MCF 10A (cell line): ENCODE measurements around the gene ZNF487. TPM values are rescaled to one million over a fixed set of nuclear protein-coding genes. Genes with fewer than 3 reads are reported as not detected.
A peak's percentile ranks its signal among the peaks of the same experiment; 100 is the strongest.

Experiments used
- BruUV-seq: library from RNA; stranded (reverse); fragments of 400-500 nt; replicated peaks from 2 replicates; lab custom pipeline; 2021; lab: Mats Ljungman, UMichigan
- CTCF ChIA-PET: fragments of 300-600 bp; sonication (Branson Sonifier 250); formaldehyde crosslinking; extraction: SDS; loops from one replicate; lab custom pipeline; 2021; ENCODE audit warnings: antibody characterized with exemption, inconsistent platforms; lab: Yijun Ruan, JAX
- POLR2A ChIA-PET: fragments of 300-600, 350-650 bp; sonication (Branson Sonifier 250); formaldehyde crosslinking; extraction: SDS; loops from one replicate; lab custom pipeline; 2020; ENCODE audit warnings: antibody characterized with exemption, inconsistent platforms; lab: Yijun Ruan, JAX
- DNase-seq: peaks from one replicate; pipeline ENCODE4 v3.0.0-alpha.2; 2018; ENCODE audit not compliant: unreplicated experiment
- H3K27ac Mint-ChIP-seq: one replicate; pipeline ENCODE4 v1.8.0; 2022; ENCODE audit warnings: mild to moderate bottlenecking, low read depth, mixed read lengths; ENCODE audit not compliant: unreplicated experiment
- H3K27me3 Mint-ChIP-seq: one replicate; pipeline ENCODE4 v1.8.0; 2022; ENCODE audit warnings: mixed read lengths; ENCODE audit not compliant: insufficient read depth, unreplicated experiment
- H3K36me3 Mint-ChIP-seq: one replicate; pipeline ENCODE4 v1.8.0; 2022; ENCODE audit warnings: mild to moderate bottlenecking, moderate library complexity, mixed read lengths; ENCODE audit not compliant: insufficient read depth, unreplicated experiment
- H3K4me1 Mint-ChIP-seq: one replicate; pipeline ENCODE4 v1.8.0; 2022; ENCODE audit warnings: mixed read lengths; ENCODE audit not compliant: insufficient read depth, unreplicated experiment
- H3K4me3 Mint-ChIP-seq: one replicate; pipeline ENCODE4 v1.8.0; 2022; ENCODE audit warnings: mild to moderate bottlenecking, moderate library complexity, mixed read lengths; ENCODE audit not compliant: unreplicated experiment
- H3K9me3 Mint-ChIP-seq: one replicate; pipeline ENCODE4 v1.8.0; 2022; ENCODE audit warnings: mixed read lengths; ENCODE audit not compliant: unreplicated experiment
- CTCF ChIP-seq: fragments of 200-600 bp; IDR thresholded peaks from one replicate; pipeline ENCODE4 v1.8.0; 2022; ENCODE audit warnings: antibody characterized with exemption, mild to moderate bottlenecking; ENCODE audit not compliant: unreplicated experiment
- intact Hi-C: fragments of 100-400 bp; cut with micrococcal nuclease; formaldehyde crosslinking; loops from 2 replicates; pipeline ENCODE4 v1.14.1; 2022
- total RNA-seq: library from RNA; stranded (reverse); gene quantifications from 2 replicates; pipeline ENCODE4 v1.2.3, GENCODE V29; 2022

Gene ZNF487
- total RNA-seq, 1 experiment from 2014 or later, result 2.2 TPM

GRCh38 chr10:43409385-43410109 lies 27.4 kb upstream of the ZNF487 start:
- peak overlapping the region; percentile 89 for H3K4me3 Mint-ChIP-seq
- peak overlapping the region; percentile 99 for H3K27ac Mint-ChIP-seq
- ChIA-PET POLR2A (interaction anchor here (0.6 to 8.8 kb wide), 16 partner anchors 10 to 1219 kb away, joined by 3 to 169 read pairs (median 4); partner anchors contain the start of genes CSGALNACT2 and ZNF487), CTCF (interaction anchor here (0.6 to 1.4 kb wide), 2 partner anchors 19 to 30 kb away, joined by 3 to 5 read pairs; no protein-coding TSS in a partner anchor)
- H3K9me3 Mint-ChIP-seq, result no peaks in the 10 kb centered on the region
- H3K27me3 Mint-ChIP-seq, result no peaks in the 10 kb centered on the region
- no peak for TF ChIP-seq CTCF
- intact Hi-C loops, result loop anchor here (1.0 kb wide), 1 partner anchor 28 kb away; the partner anchor contains the start of gene ZNF487
- peaks cover 15% of the 10 kb centered on the region for H3K4me1 Mint-ChIP-seq
- H3K36me3 Mint-ChIP-seq, result peaks cover 24% of the 10 kb centered on the region
- TSS peak; percentile 61 for BruUV-seq
- DNase-seq, result no peak

GRCh38 chr10:43410345-43410744 lies 26.6 kb upstream of the ZNF487 start:
- ChIA-PET CTCF (interaction anchor here (0.6 to 1.4 kb wide), 3 partner anchors 9 to 44 kb away, joined by 3 to 5 read pairs (median 3); no protein-coding TSS in a partner anchor), POLR2A (interaction anchor here (1.4 to 8.8 kb wide), 7 partner anchors 9 to 272 kb away, joined by 3 to 169 read pairs (median 8); partner anchors contain the start of genes CSGALNACT2 and ZNF487)
- Mint-ChIP-seq H3K27me3 (no peaks in the 10 kb centered on the region), H3K4me3 (peak overlapping the region; percentile 89), H3K27ac (peak overlapping the region; percentile 99), H3K36me3 (peaks cover 20% of the 10 kb centered on the region), H3K4me1 (peaks cover 11% of the 10 kb centered on the region), H3K9me3 (no peaks in the 10 kb centered on the region)
- TF ChIP-seq CTCF, result no peak
- DNase-seq, result no peak
- no TSS peak for BruUV-seq
- intact Hi-C loops, result no loop called here

- POLR2A ChIA-PET, result interaction anchor here (1.1 to 8.8 kb wide), 5 partner anchors 8 to 273 kb away, joined by 3 to 169 read pairs (median 8); partner anchors contain the start of gene CSGALNACT2
- BruUV-seq, result no TSS peak
- H3K27ac Mint-ChIP-seq, result no peak overlapping the region
- H3K36me3 Mint-ChIP-seq, result peaks cover 10% of the 10 kb centered on the region
- no peaks in the 10 kb centered on the region for H3K27me3 Mint-ChIP-seq
- CTCF ChIA-PET, result interaction anchor here (0.6 kb wide), 2 partner anchors 29 to 36 kb away, joined by 3 to 4 read pairs; no protein-coding TSS in a partner anchor
- H3K4me3 Mint-ChIP-seq, result no peak overlapping the region
- H3K9me3 Mint-ChIP-seq, result no peaks in the 10 kb centered on the region
- H3K4me1 Mint-ChIP-seq, result peaks cover 11% of the 10 kb centered on the region
- TF ChIP-seq CTCF, result no peak
- intact Hi-C loops, result no loop called here
- DNase-seq, result no peak
Observed at GRCh38 chr10:43411536-43411935, 25.4 kb upstream of the ZNF487 start.

- CTCF ChIA-PET, result no interaction called here
- DNase-seq, result no peak
- H3K27ac Mint-ChIP-seq, result no peak overlapping the region
- BruUV-seq, result no TSS peak
- no peaks in the 10 kb centered on the region for H3K36me3 Mint-ChIP-seq
- H3K9me3 Mint-ChIP-seq, result no peaks in the 10 kb centered on the region
- intact Hi-C loops, result no loop called here
- TF ChIP-seq CTCF, result no peak
- H3K4me1 Mint-ChIP-seq, result peaks cover 3% of the 10 kb centered on the region
- H3K27me3 Mint-ChIP-seq, result no peaks in the 10 kb centered on the region
- POLR2A ChIA-PET, result no interaction called here
- H3K4me3 Mint-ChIP-seq, result no peak overlapping the region
Observed at GRCh38 chr10:43415544-43415943, 21.4 kb upstream of the ZNF487 start.
